ENCODE measurements around the gene WSB2. TPM values are rescaled to one million over a fixed set of nuclear protein-coding genes. Genes with fewer than 3 reads are reported as not detected.

The WSB2 gene
- total and polyA plus RNA-seq, 9 of the 15 experiments (the other 6 are each of a cell fraction or from before 2014, with no cell fraction given): 31.4 to 77.6 (median 52.6) TPM

GRCh38 chr12:118061011-118061872, at the start of gene WSB2 (continued):
- TF ChIP-seq AFF1 (IDR thresholded peaks at IDR 0.05; ENCODE audit: low read depth in 1 of 2, partially characterized antibody in 2 of 2) (no peak), HDAC1 (IDR thresholded peaks at IDR 0.05) (0 out of 4 replicates have a peak, but pooled peaks of 1 of the 2 experiments have one; percentile 47), ZNF197 (CRISPR knock-in tag; IDR thresholded peaks at IDR 0.05; ENCODE audit: low read depth) (no peak), HMG20B (CRISPR knock-in tag; IDR thresholded peaks at IDR 0.05) (no peak), L3MBTL2 (IDR thresholded peaks at IDR 0.05) (no peak), ZFP1 (CRISPR knock-in tag; IDR thresholded peaks at IDR 0.05) (no peak), JUN (IDR thresholded peaks at IDR 0.05; ENCODE audit: borderline replicate concordance, low read depth, low read length) (no peak), JUN (CRISPR knock-in tag; IDR thresholded peaks at IDR 0.05; ENCODE audit: borderline replicate concordance) (no peak), POLR2A (conservative IDR thresholded peaks at IDR 0.05) (peak; percentile 83), SOX6 (IDR thresholded peaks at IDR 0.05) (no peak), ZKSCAN3 (CRISPR knock-in tag; IDR thresholded peaks at IDR 0.05) (no peak), FOXA1 (IDR thresholded peaks at IDR 0.05; ENCODE audit: borderline replicate concordance) (no peak), ZNF354B (CRISPR knock-in tag; IDR thresholded peaks at IDR 0.05) (no peak), MITF (IDR thresholded peaks at IDR 0.05) (no peak), TGIF2 (CRISPR knock-in tag; IDR thresholded peaks at IDR 0.05) (no peak), CCAR2 (IDR thresholded peaks at IDR 0.05; ENCODE audit: low read depth, low read length) (no peak), BRF2 (IDR thresholded peaks at IDR 0.05; ENCODE audit: borderline replicate concordance, insufficient read depth, insufficient read length) (no peak), FOXO4 (CRISPR knock-in tag; IDR thresholded peaks at IDR 0.05) (no peak), KAT2B (IDR thresholded peaks at IDR 0.05; ENCODE audit: low read depth, low read length) (no peak)

Data from K562 (cell line).